ENCODE data around the gene ZBTB40.

DNA sequence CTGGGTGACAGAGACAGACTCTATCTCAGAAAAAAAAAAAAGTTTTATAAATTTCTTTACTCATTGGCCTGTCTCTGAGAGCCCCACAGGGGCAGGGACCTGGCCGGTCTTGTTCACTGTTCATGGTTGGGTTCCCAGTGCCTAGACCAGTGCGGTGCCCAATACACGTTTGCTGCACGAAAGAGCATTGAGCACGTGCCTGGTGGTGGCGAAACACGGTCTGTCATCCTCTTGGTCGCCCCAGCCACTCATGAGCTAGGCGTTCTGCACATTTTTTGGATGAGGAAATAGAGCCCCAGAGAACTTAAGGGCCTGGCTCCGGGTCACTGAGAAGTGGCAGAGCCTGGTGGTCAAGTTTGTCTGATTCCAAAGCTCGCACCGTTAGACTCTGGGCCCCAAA lies 93.0 kb downstream of the ZBTB40 start:
- TF ChIP-seq, protein P1, sequence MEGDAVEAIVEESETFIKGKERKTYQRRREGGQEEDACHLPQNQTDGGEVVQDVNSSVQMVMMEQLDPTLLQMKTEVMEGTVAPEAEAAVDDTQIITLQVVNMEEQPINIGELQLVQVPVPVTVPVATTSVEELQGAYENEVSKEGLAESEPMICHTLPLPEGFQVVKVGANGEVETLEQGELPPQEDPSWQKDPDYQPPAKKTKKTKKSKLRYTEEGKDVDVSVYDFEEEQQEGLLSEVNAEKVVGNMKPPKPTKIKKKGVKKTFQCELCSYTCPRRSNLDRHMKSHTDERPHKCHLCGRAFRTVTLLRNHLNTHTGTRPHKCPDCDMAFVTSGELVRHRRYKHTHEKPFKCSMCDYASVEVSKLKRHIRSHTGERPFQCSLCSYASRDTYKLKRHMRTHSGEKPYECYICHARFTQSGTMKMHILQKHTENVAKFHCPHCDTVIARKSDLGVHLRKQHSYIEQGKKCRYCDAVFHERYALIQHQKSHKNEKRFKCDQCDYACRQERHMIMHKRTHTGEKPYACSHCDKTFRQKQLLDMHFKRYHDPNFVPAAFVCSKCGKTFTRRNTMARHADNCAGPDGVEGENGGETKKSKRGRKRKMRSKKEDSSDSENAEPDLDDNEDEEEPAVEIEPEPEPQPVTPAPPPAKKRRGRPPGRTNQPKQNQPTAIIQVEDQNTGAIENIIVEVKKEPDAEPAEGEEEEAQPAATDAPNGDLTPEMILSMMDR (IDR thresholded peaks at IDR 0.05) = no peak
- no peak for TF ChIP-seq POLR2A (IDR thresholded peaks at IDR 0.05)
